GM13976 (cell line): ENCODE data around the gene ATG10.
"Not testable (repeated sequence)": the region's sequence is repeated elsewhere in the genome, so short reads cannot be mapped to it uniquely, and the experiment has no call there.

Experiments used
- DNase-seq: peaks from one replicate; pipeline ENCODE4 v3.0.0; 2012; ENCODE audit warnings: low spot score
- in situ Hi-C: fragments of 300-500 bp; cut with MboI; formaldehyde crosslinking; loops from one replicate; pipeline ENCODE4 v1.12.0; 2022; ENCODE audit warnings: low sequenced_read_pairs, mixed read lengths, inconsistent platforms; ENCODE audit not compliant: unreplicated experiment
- TF ChIP-seq, protein P1 (sequence below): IDR thresholded peaks from 2 replicates; pipeline ENCODE4 v1.5.1; 2012; ENCODE audit warnings: borderline replicate concordance, mild to moderate bottlenecking; ENCODE audit not compliant: insufficient read depth; ENCODE audit errors: extremely low read depth, missing control alignments, control extremely low read depth

The ATG10 gene

DNA sequence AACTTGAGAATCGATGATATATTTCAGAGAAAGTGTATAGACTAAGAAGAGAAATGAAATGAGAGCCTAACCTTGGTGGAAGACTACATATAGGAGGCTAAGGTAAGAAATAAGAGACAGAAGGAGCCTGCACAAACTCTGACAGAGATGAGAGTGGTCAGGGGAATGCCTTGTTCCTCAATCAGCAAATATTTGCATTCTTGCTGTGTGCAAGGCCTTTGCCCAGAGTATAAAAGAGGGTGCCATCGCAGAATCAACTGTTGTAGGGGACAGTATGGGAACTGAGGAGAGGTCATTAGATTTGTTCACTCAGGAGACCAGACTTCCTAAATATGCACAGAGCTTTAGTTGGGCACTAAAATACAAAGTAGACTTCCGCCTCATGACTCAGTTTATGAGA, 137.2 kb downstream of the ATG10 start:
- TF ChIP-seq, protein P1, sequence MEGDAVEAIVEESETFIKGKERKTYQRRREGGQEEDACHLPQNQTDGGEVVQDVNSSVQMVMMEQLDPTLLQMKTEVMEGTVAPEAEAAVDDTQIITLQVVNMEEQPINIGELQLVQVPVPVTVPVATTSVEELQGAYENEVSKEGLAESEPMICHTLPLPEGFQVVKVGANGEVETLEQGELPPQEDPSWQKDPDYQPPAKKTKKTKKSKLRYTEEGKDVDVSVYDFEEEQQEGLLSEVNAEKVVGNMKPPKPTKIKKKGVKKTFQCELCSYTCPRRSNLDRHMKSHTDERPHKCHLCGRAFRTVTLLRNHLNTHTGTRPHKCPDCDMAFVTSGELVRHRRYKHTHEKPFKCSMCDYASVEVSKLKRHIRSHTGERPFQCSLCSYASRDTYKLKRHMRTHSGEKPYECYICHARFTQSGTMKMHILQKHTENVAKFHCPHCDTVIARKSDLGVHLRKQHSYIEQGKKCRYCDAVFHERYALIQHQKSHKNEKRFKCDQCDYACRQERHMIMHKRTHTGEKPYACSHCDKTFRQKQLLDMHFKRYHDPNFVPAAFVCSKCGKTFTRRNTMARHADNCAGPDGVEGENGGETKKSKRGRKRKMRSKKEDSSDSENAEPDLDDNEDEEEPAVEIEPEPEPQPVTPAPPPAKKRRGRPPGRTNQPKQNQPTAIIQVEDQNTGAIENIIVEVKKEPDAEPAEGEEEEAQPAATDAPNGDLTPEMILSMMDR = no peak
- in situ Hi-C loops = no loop called here
- no peak for DNase-seq

GRCh38 chr5:82109915-82110314, 138.1 kb downstream of the ATG10 start:
- DNase-seq, in situ Hi-C loops: not testable (repeated sequence)

GRCh38 chr5:82111191-82111590, 139.4 kb downstream of the ATG10 start:
- TF ChIP-seq, protein P1 = no peak
- DNase-seq = no peak
- in situ Hi-C loops = no loop called here

DNA sequence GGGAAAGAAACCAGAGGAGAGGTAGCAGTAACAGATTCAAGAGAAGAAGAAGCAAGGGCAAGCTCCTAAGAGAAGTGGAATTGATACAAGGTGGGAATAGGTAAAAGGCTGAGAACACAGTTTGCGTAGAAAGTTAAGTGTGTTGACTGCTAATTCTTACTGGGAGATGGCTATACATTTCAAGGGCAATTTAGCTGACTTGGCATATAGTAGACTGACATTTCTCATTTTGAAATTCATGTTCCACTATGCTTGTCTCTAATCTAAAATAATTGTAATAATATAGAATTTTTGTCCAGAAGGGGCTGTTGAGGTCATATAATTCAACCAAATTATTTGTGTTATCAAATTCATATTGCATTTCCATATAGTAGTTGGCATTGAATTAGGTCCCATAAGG, 144.0 kb downstream of the ATG10 start:
- TF ChIP-seq, protein P1 = no peak
- in situ Hi-C loops = no loop called here
- no peak for DNase-seq

DNA sequence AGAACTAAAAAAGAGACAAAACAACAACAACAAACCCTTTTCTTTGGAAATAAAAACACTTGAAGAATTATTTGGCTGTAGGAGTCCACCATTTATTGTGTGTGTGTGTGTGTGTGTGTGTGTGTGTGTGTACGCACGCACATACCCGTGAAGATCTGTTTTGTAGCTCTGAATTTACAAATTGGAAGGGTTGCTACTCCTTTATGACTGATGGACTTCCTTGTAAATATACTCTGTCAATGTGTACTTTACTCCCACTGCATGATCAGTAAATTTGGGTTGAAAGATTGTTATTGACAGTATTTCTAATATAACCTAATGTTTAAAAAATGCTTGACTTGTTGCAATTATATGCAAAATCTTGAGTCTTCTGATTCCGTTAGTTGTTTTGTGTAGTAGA, 148.1 kb downstream of the ATG10 start:
- no peak for DNase-seq
- TF ChIP-seq, protein P1 = no peak
- in situ Hi-C loops = no loop called here

- no peak for DNase-seq
- TF ChIP-seq, protein P1 = no peak
- in situ Hi-C loops = no loop called here
Measured at GRCh38 chr5:82129723-82130285, 158.0 kb downstream of the ATG10 start.

GRCh38 chr5:82130602-82131001, 158.8 kb downstream of the ATG10 start:
- DNase-seq = no peak
- TF ChIP-seq, protein P1 = no peak
- in situ Hi-C loops = no loop called here
